Esophagus muscularis mucosa (tissue), 4 donors: ENCODE data around the gene PLPP1.

Source experiments
- CTCF ChIP-seq, 3 experiments: fragments of 200-600 bp in 2 of 3; fragments of 450-650 bp in 1 of 3; sonication (generic) in 2 of 3; IDR thresholded peaks; one replicate each; pipeline ENCODE4 v1.5.1; 2017 to 2019; ENCODE audit warnings: antibody characterized with exemption in 3 of 3, mild to moderate bottlenecking in 2 of 3, moderate library complexity in 1 of 3
- EP300 ChIP-seq: sonication (generic); formaldehyde crosslinking; IDR thresholded peaks from one replicate; pipeline ENCODE4 v1.6.1; 2017; ENCODE audit warnings: antibody characterized with exemption
- POLR2A ChIP-seq: fragments of 450-650 bp; IDR thresholded peaks from one replicate; pipeline ENCODE4 v1.6.1; 2017; ENCODE audit warnings: antibody characterized with exemption, moderate library complexity, mild to moderate bottlenecking, low read depth
- POLR2AphosphoS5 ChIP-seq, 2 donors: sonication (generic); formaldehyde crosslinking; IDR thresholded peaks; one replicate each; pipeline ENCODE4 v1.6.1; 2017; ENCODE audit warnings: antibody characterized with exemption in 2 of 2

- TF ChIP-seq EP300 (no peak), CTCF (IDR thresholded peaks at IDR 0.05) (no peak), POLR2AphosphoS5 (IDR thresholded peaks at IDR 0.05) (no peak), POLR2A (no peak)
These were observed 986 bp downstream of the PLPP1 start for GRCh38 chr5:55533521-55534435.
